SK-N-SH (cell line): ENCODE results near the gene ATXN7L3.
"Not testable (repeated sequence)": the region's sequence is repeated elsewhere in the genome, so short reads cannot be mapped to it uniquely, and the experiment has no call there.

Experiments
- CTCF ChIP-seq: fragments of 200-600 bp; sonication (generic); IDR thresholded peaks from 2 replicates; pipeline ENCODE4 v1.6.1; 2017; ENCODE audit warnings: antibody characterized with exemption, mild to moderate bottlenecking, moderate library complexity
- EZH2phosphoT487 ChIP-seq: fragments of 200-600 bp; sonication (generic); IDR thresholded peaks from 2 replicates; pipeline ENCODE4 v1.6.1; 2017; ENCODE audit warnings: low read depth, mixed run types, mild to moderate bottlenecking, antibody characterized with exemption, moderate library complexity, borderline replicate concordance
- RAD21 ChIP-seq: IDR thresholded peaks from 2 replicates; pipeline ENCODE4 v1.6.1; 2012; ENCODE audit warnings: mild to moderate bottlenecking, low read length
- RCOR1 ChIP-seq: fragments of 150-350 bp; IDR thresholded peaks from 2 replicates; pipeline ENCODE4 v1.6.1; 2017; ENCODE audit warnings: antibody characterized with exemption, low read length
- TEAD4 ChIP-seq: IDR thresholded peaks from 2 replicates; pipeline ENCODE4 v1.4.0; 2012; ENCODE audit warnings: mild to moderate bottlenecking, borderline replicate concordance; ENCODE audit not compliant: insufficient read depth
- TF ChIP-seq, protein P1 (sequence below): fragments of 150-350 bp; IDR thresholded peaks from 2 replicates; pipeline ENCODE4 v1.6.1; 2017; ENCODE audit warnings: antibody characterized with exemption, low read length, low read depth, borderline replicate concordance

DNA sequence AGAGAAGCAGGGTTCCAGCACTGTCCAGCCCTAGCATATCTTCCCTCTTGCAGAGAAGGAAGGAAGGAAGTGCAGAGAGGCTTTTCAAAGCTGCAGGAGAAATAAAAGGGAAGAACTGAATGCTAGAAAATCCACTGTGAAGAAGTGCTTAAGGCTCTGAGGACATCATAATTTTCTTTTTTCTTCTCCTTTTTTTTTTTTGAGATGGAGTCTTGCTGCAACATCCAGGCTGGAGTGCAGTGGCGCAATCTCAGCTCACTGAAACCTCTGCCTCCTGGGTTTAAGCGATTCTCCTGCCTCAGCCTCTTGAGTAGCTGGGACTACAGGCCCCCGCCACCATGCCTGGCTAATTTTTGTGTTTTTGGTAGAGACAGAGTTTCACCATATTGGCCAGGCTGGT, 50.6 kb downstream of the ATXN7L3 start:
- not testable (repeated sequence) for TF ChIP-seq TEAD4, RAD21, CTCF, EZH2phosphoT487, RCOR1
- TF ChIP-seq, protein P1, sequence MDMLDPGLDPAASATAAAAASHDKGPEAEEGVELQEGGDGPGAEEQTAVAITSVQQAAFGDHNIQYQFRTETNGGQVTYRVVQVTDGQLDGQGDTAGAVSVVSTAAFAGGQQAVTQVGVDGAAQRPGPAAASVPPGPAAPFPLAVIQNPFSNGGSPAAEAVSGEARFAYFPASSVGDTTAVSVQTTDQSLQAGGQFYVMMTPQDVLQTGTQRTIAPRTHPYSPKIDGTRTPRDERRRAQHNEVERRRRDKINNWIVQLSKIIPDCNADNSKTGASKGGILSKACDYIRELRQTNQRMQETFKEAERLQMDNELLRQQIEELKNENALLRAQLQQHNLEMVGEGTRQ: not testable (repeated sequence)
